Testis (tissue), 3 donors: ENCODE measurements around the gene PAQR8. TPM values are rescaled to one million over a fixed set of nuclear protein-coding genes. Genes with fewer than 3 reads are reported as not detected.

ENCODE experiments used
- DNase-seq: peaks from one replicate; pipeline ENCODE4 v3.0.0-alpha.2; 2019
- H3K27ac ChIP-seq, 2 donors: fragments of 200-600 bp; sonication (generic); one replicate each; pipeline ENCODE4 v1.5.1; 2019
- H3K27me3 ChIP-seq: fragments of 200-600 bp; sonication (generic); one replicate; pipeline ENCODE4 v1.5.1; 2019
- H3K36me3 ChIP-seq: fragments of 200-600 bp; sonication (generic); one replicate; pipeline ENCODE4 v1.5.1; 2017; ENCODE audit warnings: low read depth; ENCODE audit errors: missing control alignments
- H3K4me1 ChIP-seq: fragments of 200-600 bp; sonication (generic); one replicate; pipeline ENCODE4 v1.5.1; 2019
- H3K4me3 ChIP-seq, 2 donors: fragments of 200-600 bp; sonication (generic); one replicate each; pipeline ENCODE4 v1.5.1; 2017 to 2019
- H3K9me3 ChIP-seq: fragments of 200-600 bp; sonication (generic); one replicate; pipeline ENCODE4 v1.5.1; 2017
- POLR2A ChIP-seq: fragments of 450-650 bp; IDR thresholded peaks from one replicate; pipeline ENCODE4 v1.6.1; 2017; ENCODE audit warnings: antibody characterized with exemption, mild to moderate bottlenecking, moderate library complexity
- WGBS, 2 donors: methylation state at CpG; one replicate each; pipeline ENCODE4 v1.1.5; 2018; 5-methylcytosine and 5-hydroxymethylcytosine counted together
- intact Hi-C: fragments of 100-400 bp; cut with DNase I; formaldehyde crosslinking; loops from one replicate; pipeline ENCODE4 v1.15.1; 2023; ENCODE audit warnings: low total_unique reads
- polyA plus RNA-seq: library from polyadenylated mRNA; stranded (reverse); fragments of 350-450 nt; fragmentation: Illumina TruSeq; extraction: RNeasy Lipid Tissue Mini Kit (QIAGEN cat#74804); gene quantifications from one replicate; pipeline ENCODE4 v1.2.3, GENCODE V29; 2014; ENCODE audit warnings: low read depth, low replicate concordance; ENCODE audit not compliant: insufficient read depth
- total RNA-seq, 2 donors: library from RNA; depleted of rRNA; stranded (reverse); fragments of >200 nt; gene quantifications; one replicate each; pipeline ENCODE4 v1.2.3, GENCODE V29; 2016
- TF ChIP-seq, protein P1 (sequence below), 3 experiments: fragments of 450-650 bp in 2 of 3; fragments of 200-600 bp in 1 of 3; sonication (generic) in 1 of 3; IDR thresholded peaks; one replicate each; pipeline ENCODE4 v1.5.1; 2016 to 2019; ENCODE audit warnings: antibody characterized with exemption in 3 of 3, mild to moderate bottlenecking in 2 of 3, moderate library complexity in 1 of 3

Gene PAQR8
- total and polyA plus RNA-seq, 3 donors from 2014 or later = 8.3 to 11.0 (median 9.0) TPM

DNA sequence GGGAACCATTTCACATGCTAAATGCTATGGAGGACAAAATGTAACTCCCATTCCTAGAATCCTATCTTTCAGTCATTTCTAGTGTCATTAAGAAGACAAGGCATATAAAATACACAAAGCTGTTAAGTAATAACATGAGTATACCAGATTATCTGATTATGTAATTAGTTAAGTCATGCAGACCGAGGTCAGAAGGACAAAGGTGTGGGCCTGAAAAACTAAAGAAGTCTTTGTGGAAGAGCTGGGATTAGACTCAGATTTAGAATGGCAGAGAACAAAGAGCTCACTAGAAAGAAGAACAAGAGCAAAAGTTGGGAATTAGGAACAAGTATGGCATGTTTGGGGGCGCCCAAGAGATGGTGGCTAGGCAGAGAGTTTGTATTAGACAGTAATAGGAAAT is 95.1 kb downstream of the PAQR8 start:
- no peaks in the 10 kb centered on the region for H3K36me3 ChIP-seq
- no peaks in the 10 kb centered on the region for H3K9me3 ChIP-seq
- DNase-seq = no peak
- no peaks in the 10 kb centered on the region for H3K4me1 ChIP-seq
- no peak overlapping the region for H3K4me3 ChIP-seq
- H3K27ac ChIP-seq = no peak overlapping the region
- intact Hi-C loops = no loop called here
- no peak for TF ChIP-seq POLR2A
- TF ChIP-seq, protein P1, sequence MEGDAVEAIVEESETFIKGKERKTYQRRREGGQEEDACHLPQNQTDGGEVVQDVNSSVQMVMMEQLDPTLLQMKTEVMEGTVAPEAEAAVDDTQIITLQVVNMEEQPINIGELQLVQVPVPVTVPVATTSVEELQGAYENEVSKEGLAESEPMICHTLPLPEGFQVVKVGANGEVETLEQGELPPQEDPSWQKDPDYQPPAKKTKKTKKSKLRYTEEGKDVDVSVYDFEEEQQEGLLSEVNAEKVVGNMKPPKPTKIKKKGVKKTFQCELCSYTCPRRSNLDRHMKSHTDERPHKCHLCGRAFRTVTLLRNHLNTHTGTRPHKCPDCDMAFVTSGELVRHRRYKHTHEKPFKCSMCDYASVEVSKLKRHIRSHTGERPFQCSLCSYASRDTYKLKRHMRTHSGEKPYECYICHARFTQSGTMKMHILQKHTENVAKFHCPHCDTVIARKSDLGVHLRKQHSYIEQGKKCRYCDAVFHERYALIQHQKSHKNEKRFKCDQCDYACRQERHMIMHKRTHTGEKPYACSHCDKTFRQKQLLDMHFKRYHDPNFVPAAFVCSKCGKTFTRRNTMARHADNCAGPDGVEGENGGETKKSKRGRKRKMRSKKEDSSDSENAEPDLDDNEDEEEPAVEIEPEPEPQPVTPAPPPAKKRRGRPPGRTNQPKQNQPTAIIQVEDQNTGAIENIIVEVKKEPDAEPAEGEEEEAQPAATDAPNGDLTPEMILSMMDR (IDR thresholded peaks at IDR 0.05) = no peak
- no peaks in the 10 kb centered on the region for H3K27me3 ChIP-seq
- 95 to 97% methylated on average over 2 of the region's 2 CpGs for WGBS, 2 donors

Other genes starting within 250 kb of the PAQR8 start
- gene IL17A, start 175.8 kb upstream of the PAQR8 start, total RNA-seq = not detected
- gene IL17A, start 175.8 kb upstream of the PAQR8 start, polyA plus RNA-seq = not detected
- gene IL17F, start 117.7 kb upstream of the PAQR8 start, total RNA-seq = not detected
- gene IL17F, start 117.7 kb upstream of the PAQR8 start, polyA plus RNA-seq = not detected
- gene MCM3, start 77.4 kb upstream of the PAQR8 start, total RNA-seq = 10 to 100 TPM; 53.4 to 55.9 TPM
- 41.1 TPM for gene MCM3, start 77.4 kb upstream of the PAQR8 start, polyA plus RNA-seq
- gene EFHC1, start 58.2 kb downstream of the PAQR8 start, total RNA-seq = 10 to 100 TPM; 41.8 to 62.9 TPM
- gene EFHC1, start 58.2 kb downstream of the PAQR8 start, polyA plus RNA-seq = 133 TPM
- gene TRAM2, start 214.9 kb downstream of the PAQR8 start, total RNA-seq = 10 to 100 TPM; 21.1 to 26.1 TPM
- gene TRAM2, start 214.9 kb downstream of the PAQR8 start, polyA plus RNA-seq = 34.7 TPM